Peyer's patch (tissue), 4 donors: ENCODE data around the gene HES7. TPM values are rescaled to one million over a fixed set of nuclear protein-coding genes. Genes with fewer than 3 reads are reported as not detected.

Source experiments
- DNase-seq, 3 donors: peaks; one replicate each; pipeline ENCODE4 v3.0.0-alpha.2; 2017 to 2019
- H3K27ac ChIP-seq, 4 donors: fragments of 200-600 bp; sonication (generic); one replicate each; pipeline ENCODE4 v1.5.1; 2016 to 2019
- H3K27me3 ChIP-seq, 2 donors: fragments of 200-600 bp; sonication (generic); one replicate each; pipeline ENCODE4 v1.5.1; 2019
- H3K36me3 ChIP-seq, 3 donors: fragments of 200-600 bp; sonication (generic); one replicate each; pipeline ENCODE4 v1.5.1; 2016 to 2019
- H3K4me1 ChIP-seq, 4 donors: fragments of 200-600 bp; sonication (generic); one replicate each; pipeline ENCODE4 v1.5.1; 2016 to 2019
- H3K4me3 ChIP-seq, 4 donors: fragments of 200-600 bp; sonication (generic); 1 replicate in 3 of 4; 2 replicates in 1 of 4; pipeline ENCODE4 v1.5.1; 2016 to 2019; ENCODE audit warnings: mild to moderate bottlenecking in 1 of 4
- H3K9me3 ChIP-seq, 4 donors: fragments of 200-600 bp; sonication (generic); one replicate each; pipeline ENCODE4 v1.5.1; 2016 to 2019; ENCODE audit warnings: mild to moderate bottlenecking in 1 of 4
- CTCF ChIP-seq, 6 experiments: fragments of 450-650 bp in 4 of 6; fragments of 200-600 bp in 2 of 6; sonication (generic) in 1 of 6; IDR thresholded peaks; one replicate each; pipeline ENCODE4 v1.5.1; 2017 to 2019; ENCODE audit warnings: antibody characterized with exemption in 6 of 6, mild to moderate bottlenecking in 3 of 6, moderate library complexity in 1 of 6
- POLR2A ChIP-seq, 2 donors: fragments of 450-650 bp; IDR thresholded peaks; one replicate each; pipeline ENCODE4 v1.5.1; 2017; ENCODE audit warnings: antibody characterized with exemption in 2 of 2, mild to moderate bottlenecking in 2 of 2, moderate library complexity in 2 of 2
- total RNA-seq, 4 donors: library from RNA; depleted of rRNA; stranded (reverse); fragments of >200 nt; gene quantifications; one replicate each; pipeline ENCODE4 v1.1.0, GENCODE V29; 2016

Gene HES7
- total RNA-seq, 4 donors from 2014 or later: not detected

GRCh38 chr17:8125154-8125946, 1.4 kb upstream of the HES7 start:
- DNase-seq: peak; percentile 81 to 93 (median 86)
- Histone ChIP-seq H3K4me1 (peaks cover 3 to 62% (median 50%) of the 10 kb centered on the region in 4 donors), H3K27ac (peak overlapping the region in 2 of 4 donors; percentile 0 to 73), H3K36me3 (no peaks in the 10 kb centered on the region), H3K4me3 (peak overlapping the region; percentile 51 to 75 (median 70)), H3K27me3 (peaks cover 0 to 35% of the 10 kb centered on the region in 2 donors), H3K9me3 (no peaks in the 10 kb centered on the region)
- TF ChIP-seq CTCF (IDR thresholded peaks at IDR 0.05) (no peak), POLR2A (IDR thresholded peaks at IDR 0.05) (no peak)

GRCh38 chr17:8124350-8125153, 646 bp upstream of the HES7 start:
- no peaks in the 10 kb centered on the region for H3K9me3 ChIP-seq
- no peaks in the 10 kb centered on the region for H3K36me3 ChIP-seq
- TF ChIP-seq CTCF (IDR thresholded peaks at IDR 0.05) (no peak), POLR2A (IDR thresholded peaks at IDR 0.05) (no peak)
- H3K27me3 ChIP-seq: peaks cover 0 to 35% of the 10 kb centered on the region in 2 donors
- DNase-seq: no peak
- H3K27ac ChIP-seq: peak overlapping the region in 1 of 4 donors; percentile 29
- H3K4me3 ChIP-seq: peak overlapping the region in 3 of 4 donors; percentile 52 to 75 (median 73)
- H3K4me1 ChIP-seq: peaks cover 3 to 66% (median 52%) of the 10 kb centered on the region in 4 donors

- DNase-seq: no peak
- peaks cover 0 to 35% of the 10 kb centered on the region in 2 donors for H3K27me3 ChIP-seq
These were observed 797 bp downstream of the HES7 start for GRCh38 chr17:8122924-8123694.

GRCh38 chr17:8122422-8122923, 1.4 kb downstream of the HES7 start:
- Histone ChIP-seq H3K4me3 (peak overlapping the region; percentile 33 to 52 (median 43)), H3K27me3 (peaks cover 0 to 36% of the 10 kb centered on the region in 2 donors), H3K4me1 (peaks cover 3 to 78% (median 63%) of the 10 kb centered on the region in 4 donors), H3K27ac (peak overlapping the region in 1 of 4 donors; percentile 57), H3K36me3 (no peaks in the 10 kb centered on the region), H3K9me3 (no peaks in the 10 kb centered on the region)
- no peak for TF ChIP-seq POLR2A (IDR thresholded peaks at IDR 0.05)
- TF ChIP-seq CTCF (IDR thresholded peaks at IDR 0.05): no peak
- no peak for DNase-seq

More at GRCh38 chr17:8122924-8123694, 797 bp downstream of the HES7 start:
- TF ChIP-seq POLR2A (IDR thresholded peaks at IDR 0.05) (no peak), CTCF (IDR thresholded peaks at IDR 0.05) (no peak)
- Histone ChIP-seq H3K4me1 (peaks cover 3 to 72% (median 56%) of the 10 kb centered on the region in 4 donors), H3K27ac (peak overlapping the region in 1 of 4 donors; percentile 57), H3K9me3 (no peaks in the 10 kb centered on the region), H3K4me3 (peak overlapping the region; percentile 33 to 52 (median 43)), H3K36me3 (no peaks in the 10 kb centered on the region)
